Choroid plexus epithelial cell (primary cell): ENCODE results near the gene MTG1.
A peak's percentile ranks its signal among the peaks of the same experiment; 100 is the strongest.
"Not testable (repeated sequence)": the region's sequence is repeated elsewhere in the genome, so short reads cannot be mapped to it uniquely, and the experiment has no call there.

Source experiments
- DNase-seq: peaks from one replicate; pipeline ENCODE4 v3.0.0-alpha.2; 2010; ENCODE audit warnings: low read depth
- H3K4me3 ChIP-seq: 2 replicates; pipeline ENCODE4 v1.5.1; 2011; ENCODE audit warnings: low read depth, mild to moderate bottlenecking, control low read depth, low read length, moderate library complexity
- CTCF ChIP-seq: conservative IDR thresholded peaks from 2 replicates; pipeline ENCODE4 v1.5.1; 2011; ENCODE audit warnings: low read depth, mild to moderate bottlenecking, control low read depth, inconsistent platforms, low read length, moderate library complexity

Gene MTG1

DNA sequence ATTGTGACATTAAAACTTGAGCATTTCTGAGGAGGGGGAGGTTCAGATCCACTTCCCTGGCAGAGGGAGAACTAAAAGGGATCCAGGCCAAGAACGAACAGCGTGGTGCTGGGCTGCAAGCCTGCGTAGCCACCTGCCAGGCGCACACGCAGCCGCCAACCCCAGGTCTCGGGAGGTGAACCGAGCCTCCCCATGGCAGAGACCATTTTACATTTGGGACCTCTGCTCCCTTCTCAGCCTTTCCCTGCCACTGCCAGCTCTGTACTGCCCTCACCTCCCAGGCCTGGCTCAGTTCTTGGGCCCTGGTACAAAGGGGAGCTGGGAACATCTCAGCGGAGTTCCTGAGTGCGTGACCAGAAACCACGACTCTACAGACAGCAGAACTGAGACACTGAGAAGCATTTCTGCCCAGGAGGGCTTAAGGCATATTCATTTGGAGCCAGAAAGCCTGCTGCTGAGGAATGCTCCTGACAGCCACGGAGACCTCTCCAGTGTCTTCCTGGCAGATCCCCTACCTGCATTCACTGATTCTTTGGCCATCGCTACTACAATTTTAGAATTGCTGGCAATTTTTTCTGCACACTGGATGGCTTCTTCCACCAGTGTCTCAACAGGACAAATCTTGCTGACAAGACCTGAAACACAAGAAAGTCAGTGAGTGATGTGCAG lies 28.4 kb upstream of the MTG1 start:
- no peak overlapping the region for H3K4me3 ChIP-seq
- no peak for DNase-seq
- no peak for TF ChIP-seq CTCF

GRCh38 chr10:133366130-133366478 lies 27.9 kb upstream of the MTG1 start:
- TF ChIP-seq CTCF = no peak
- DNase-seq = no peak
- H3K4me3 ChIP-seq = no peak overlapping the region

DNA sequence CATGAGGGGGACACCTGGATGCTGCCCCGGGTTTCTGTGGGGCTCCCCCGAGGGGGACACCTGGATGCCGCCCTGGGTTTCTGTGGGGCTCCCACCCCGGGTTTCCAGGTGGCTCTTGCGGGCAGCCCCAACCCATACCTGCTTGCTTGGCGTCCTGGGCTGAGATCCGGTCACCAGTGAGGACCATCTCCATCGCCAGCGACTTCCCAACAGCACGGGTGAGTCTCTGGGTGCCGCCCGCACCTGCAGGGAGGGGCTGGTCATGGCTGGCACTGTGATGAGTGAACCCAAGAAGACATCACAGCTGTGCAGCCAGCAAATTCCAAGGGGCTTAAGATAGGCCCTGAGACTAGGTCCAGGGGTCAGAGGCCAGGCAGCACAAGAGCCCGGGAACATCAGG lies 27.2 kb upstream of the MTG1 start:
- no peak for TF ChIP-seq CTCF
- H3K4me3 ChIP-seq = no peak overlapping the region
- DNase-seq = no peak

GRCh38 chr10:133367461-133367860 lies 26.5 kb upstream of the MTG1 start:
- DNase-seq = not testable (repeated sequence)

GRCh38 chr10:133368153-133368552 lies 25.8 kb upstream of the MTG1 start:
- TF ChIP-seq CTCF = no peak
- no peak overlapping the region for H3K4me3 ChIP-seq
- DNase-seq = no peak

More at GRCh38 chr10:133367461-133367860, 26.5 kb upstream of the MTG1 start:
- not testable (repeated sequence) for H3K4me3 ChIP-seq

- no peak for DNase-seq
- no peak overlapping the region for H3K4me3 ChIP-seq
- no peak for TF ChIP-seq CTCF
These were observed 23.7 kb upstream of the MTG1 start for GRCh38 chr10:133370030-133370786.

- no peak for DNase-seq
- H3K4me3 ChIP-seq = peak overlapping the region; percentile 92
- TF ChIP-seq CTCF = no peak
These were observed 21.4 kb upstream of the MTG1 start for GRCh38 chr10:133372507-133372906.
